Suppressor macrophage (primary cell): ENCODE measurements around the gene PRR14L.
"Not testable (repeated sequence)": the region's sequence is repeated elsewhere in the genome, so short reads cannot be mapped to it uniquely, and the experiment has no call there.

Source experiments
- DNase-seq, 4 experiments: peaks; one replicate each; pipeline ENCODE4 v3.0.0-alpha.2; 2020 to 2022

The PRR14L gene

DNA sequence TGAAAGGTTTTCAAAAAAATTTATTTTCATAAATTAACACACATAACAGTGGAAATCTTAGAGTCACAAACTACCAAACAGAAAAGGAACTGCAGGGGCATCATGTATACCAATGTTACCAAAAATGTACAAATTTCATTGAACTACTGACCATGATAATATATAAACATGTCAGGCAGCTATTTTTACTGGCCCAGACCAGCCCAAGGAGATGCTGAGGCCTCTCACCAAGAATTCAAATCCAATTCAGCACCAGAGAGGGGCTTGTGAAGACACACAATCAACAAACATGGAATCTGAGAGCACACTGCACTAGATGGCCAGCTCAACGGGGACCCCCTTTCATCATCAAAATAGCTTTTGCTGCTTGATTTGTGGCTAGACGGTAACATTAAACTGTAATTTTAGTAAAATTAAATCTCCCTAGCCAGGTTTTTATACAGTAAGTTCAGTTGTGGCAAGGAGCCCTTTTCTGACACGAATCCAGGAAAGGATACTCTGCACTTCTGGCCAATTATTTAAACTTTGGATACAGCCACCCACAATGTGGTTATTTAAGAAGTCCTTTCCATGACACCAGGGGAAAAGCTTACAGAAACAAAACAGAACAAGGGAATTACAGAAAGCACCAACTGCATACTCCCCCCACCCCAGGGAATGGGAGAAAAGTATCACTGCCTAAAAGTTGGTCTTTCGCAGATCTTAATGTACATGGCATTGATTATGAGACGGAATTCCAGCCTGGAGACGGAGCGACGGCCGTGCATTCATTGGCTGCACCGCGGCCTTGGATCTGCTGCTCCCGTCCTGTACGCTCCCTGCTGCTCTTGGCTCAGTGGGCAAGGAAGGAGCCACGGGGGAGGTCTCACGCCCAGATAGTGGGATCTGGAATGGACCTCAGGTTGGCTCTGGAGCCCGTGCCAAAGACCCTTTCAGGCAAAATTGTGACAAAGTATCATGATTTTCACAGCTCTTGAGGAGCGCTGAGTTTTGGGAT lies 68.3 kb downstream of the PRR14L start:
- DNase-seq, result no peak

DNA sequence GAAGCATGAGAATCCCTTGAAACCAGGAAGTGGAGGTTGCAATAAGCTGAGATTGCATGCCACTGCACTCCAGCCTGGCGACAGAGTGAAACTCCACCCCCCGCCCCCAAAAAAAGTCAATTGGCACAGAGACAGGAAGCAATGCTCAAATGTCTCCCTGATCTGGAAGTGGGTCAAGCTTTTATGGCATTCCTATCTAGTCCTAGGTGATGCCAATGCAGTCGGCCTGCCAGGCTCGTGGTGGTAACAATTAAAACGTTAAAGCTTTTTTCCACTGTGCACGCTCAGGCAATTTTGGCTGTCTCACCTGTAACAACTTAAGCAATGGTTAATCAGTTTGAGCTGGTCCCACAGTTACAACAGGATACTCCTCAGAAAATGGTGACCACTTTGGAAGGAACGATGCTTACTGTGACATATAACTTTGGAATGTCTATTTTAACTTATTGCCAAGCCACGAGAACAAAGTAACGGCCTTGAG lies 69.0 kb downstream of the PRR14L start:
- DNase-seq, result peak; percentile 70 to 88 (median 82)

DNA sequence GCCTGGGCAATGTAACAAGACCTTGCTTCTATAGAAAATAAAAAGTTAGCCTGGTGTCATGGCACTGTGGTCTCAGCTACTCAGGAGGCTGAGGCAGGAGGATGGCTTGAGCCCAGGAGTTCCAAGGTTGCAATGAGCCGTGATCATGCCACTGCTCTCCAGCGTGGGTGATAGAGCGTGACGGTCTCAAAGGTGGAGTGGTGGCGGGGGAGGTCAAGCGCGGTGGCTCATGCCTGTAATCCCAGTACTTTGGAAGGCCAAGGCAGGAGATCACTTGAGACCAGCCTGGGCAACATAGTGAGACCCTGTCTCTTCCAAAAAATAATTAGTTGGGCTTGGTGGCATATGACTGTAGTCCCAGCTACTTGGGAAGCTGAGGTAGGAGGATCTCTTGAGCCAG lies 71.2 kb downstream of the PRR14L start:
- DNase-seq, result no peak

DNA sequence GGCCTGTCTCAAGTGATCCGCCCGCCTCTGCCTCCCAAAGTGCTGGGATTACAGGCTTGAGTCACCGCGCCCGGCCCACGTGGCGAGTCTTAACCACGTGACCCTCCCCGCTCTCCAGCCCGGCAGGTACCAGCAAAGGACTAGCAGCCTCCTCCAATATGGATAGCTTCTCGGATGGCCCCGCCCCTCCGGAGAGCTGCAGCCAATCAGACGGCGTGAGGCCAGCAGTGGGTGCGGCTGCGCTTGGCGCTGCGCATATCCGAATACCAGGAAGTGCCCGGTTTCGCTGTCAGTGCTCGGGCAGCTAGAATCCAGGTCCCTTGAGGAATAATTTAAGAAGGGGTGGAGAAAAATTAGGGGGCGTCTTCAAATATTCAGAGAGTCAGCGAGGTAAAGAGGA lies 73.2 kb downstream of the PRR14L start:
- DNase-seq, result peak; percentile 93 to 96 (median 95)

DNA sequence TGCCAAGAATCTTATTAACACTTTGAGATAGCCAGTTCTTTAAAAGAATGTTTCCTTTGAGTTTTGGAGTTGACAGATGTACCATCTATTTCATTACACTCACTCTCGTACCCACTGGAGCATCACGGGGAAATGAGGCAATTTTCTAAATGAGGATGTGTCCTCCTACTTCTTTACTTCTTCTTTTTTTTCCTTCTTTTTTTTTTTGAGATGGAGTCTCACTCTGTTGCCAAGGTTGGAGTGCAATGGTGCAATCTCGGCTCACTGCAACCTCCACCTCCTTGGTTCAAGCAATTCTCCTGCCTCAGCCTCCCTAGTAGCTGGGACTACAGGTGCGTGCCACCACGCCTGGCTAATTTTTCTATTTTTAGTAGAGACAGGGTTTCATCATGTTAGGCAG lies 75.7 kb downstream of the PRR14L start:
- peak; percentile 74 to 91 (median 84) for DNase-seq

DNA sequence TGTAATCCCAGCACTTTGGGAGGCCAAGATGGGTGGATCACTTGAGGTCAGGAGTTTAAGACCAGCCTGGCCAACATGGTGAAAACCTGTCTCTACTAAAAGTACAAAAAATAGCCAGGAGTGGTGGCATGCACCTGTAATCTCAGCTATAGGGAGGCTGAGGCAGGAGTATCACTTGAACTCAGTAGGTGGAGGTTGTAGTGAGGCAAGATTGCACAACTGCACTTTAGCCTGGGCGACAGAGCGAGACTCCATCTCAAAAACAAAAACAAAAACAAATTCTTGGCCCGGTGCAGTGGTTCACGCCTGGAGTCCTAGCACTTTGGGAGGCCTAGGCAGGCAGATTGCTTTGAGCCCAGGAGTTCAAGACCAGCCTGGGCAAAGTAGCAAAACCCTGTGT lies 81.1 kb downstream of the PRR14L start:
- not testable (repeated sequence) for DNase-seq

DNA sequence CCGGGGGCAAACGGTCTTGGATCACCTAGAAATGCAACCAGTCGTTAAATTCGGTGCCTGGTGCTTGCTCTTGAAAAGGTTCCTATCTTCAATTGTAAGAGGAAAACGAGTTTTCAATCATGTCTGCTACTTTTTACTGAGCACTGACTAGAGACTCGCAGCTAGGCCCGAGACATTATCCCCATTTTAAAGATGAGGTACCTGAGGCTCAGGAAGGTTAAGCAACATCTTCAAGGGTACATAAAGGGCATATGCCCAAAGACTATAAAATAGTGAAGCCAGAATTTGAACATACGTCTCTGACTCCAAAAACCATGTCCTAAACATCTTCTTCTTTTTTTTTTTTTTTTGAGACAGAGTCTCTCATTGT lies 87.3 kb downstream of the PRR14L start:
- no peak for DNase-seq

DNA sequence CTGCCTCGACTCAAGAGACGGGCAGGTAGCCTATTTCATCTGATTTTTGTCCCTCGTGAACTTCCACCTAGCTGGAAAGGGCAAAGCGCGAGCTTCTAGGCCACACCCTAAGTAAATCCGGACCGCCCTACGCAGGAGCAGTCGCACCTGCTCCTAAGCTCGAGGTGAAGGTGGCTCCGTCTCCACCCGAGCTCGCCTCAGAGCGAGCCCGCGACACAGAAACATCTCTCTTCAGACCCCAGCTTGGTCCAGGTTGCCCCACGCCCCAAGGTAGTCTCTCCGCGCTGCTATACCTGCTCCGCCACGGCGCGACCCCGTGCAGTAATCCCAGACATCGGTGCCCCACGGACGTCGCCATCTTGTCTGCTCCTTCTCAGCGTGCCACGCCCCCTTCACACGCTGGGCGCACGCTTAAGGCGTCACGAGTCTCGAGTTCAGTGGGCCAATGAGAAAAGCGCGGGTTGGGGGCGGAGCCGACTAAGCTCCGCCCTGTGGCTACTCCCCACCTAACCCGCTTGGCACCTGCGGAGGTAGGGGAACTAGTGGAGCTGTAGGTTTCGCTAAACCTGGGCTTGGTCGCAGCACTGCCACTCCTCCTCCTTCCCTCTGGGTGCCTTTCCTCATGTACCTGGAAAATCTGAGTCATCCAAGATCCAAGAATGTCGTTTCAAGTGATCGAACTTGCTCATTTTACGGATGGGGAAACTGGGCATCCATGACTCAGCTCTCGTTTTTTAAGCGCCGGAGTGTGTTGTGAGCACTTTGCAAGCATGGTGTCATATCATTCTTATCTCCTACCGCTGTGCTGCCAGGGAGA lies 87.9 kb downstream of the PRR14L start, which contains the start of gene PISD:
Gene PISD (minus strand): TSS at position 365 of the 817 bp plus-strand sequence. CDS start 7 bp downstream, at position 358.
- DNase-seq, result peak; percentile 98

DNA sequence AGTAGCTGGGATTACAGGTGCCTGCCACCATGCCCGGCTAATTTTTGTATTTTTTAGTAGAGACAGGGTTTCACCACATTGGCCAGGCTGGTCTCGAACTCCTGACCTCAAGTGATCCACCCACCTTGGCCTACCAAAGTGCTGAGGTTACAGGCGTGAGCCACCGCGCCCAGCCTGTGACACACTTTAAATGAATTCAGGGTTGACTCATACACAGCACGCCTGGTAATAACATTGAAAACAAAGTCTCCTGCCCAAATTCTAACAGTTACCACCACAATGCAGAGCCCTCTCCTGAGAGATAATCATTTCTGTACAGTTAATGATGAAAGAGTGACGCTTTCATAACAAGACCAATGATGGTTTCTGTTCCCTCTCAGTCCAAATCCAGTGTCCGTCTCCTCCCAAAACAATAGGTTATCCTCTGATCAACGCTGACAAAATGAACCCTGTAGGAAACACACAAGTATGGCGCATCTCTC lies 89.0 kb downstream of the PRR14L start:
- DNase-seq, result peak; percentile 17 to 57 (median 33)

DNA sequence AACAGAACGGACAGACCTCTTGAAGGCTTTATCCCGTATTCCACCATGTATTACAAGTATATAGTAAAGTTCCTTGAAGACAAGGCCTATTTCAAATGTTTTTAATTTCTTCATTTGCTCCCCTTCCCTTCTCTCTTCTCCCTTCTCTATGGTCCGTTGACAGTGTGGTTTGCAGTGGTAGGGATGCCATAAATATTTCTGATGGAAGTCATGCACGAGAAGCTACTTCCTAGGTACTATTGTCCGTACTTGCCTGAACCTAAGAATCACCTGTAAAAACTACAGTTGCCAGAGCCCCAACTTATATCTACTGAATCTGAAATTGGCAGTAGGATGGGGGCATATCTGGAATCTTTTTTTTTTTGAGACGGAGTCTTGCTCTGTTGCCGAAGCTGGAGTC lies 90.7 kb downstream of the PRR14L start:
- no peak for DNase-seq

DNA sequence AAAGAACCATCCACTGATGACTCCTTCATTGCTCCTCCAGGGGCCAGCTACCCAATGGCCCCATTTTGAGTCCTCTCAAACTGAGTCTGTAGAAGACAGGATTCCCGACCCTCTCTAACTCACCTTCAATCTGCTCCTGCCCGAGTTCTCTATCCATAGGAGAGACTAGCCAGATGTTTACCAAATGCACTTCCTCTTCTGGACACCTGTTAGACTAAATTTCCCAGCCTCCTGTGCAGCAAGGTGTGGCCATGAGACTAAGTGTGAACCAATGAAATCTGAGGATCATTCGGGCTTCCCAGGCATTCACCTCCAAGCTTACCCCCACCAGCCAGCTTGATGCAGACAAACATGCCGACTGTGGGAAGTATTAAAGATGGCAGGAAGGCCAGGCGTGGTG lies 95.5 kb downstream of the PRR14L start:
- DNase-seq, result no peak

DNA sequence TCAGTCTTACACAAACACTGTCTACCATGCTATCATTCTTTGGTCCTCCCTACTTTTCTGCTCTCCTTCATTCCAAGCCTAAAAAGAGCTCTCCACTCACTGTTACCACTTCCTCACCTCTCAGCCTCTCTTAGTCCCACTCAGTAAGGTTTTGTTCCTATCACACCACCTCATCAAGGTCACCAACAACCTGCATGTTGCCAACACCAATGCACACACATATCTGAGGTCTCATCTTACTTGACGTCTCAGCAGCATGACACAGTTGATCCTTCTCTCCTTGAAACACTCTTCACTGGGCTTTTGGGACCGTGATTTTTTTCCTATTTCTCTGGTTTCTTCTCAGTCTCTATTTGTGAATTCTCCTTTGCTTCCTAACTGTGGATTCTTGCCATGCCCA lies 96.0 kb downstream of the PRR14L start:
- DNase-seq, result no peak

DNA sequence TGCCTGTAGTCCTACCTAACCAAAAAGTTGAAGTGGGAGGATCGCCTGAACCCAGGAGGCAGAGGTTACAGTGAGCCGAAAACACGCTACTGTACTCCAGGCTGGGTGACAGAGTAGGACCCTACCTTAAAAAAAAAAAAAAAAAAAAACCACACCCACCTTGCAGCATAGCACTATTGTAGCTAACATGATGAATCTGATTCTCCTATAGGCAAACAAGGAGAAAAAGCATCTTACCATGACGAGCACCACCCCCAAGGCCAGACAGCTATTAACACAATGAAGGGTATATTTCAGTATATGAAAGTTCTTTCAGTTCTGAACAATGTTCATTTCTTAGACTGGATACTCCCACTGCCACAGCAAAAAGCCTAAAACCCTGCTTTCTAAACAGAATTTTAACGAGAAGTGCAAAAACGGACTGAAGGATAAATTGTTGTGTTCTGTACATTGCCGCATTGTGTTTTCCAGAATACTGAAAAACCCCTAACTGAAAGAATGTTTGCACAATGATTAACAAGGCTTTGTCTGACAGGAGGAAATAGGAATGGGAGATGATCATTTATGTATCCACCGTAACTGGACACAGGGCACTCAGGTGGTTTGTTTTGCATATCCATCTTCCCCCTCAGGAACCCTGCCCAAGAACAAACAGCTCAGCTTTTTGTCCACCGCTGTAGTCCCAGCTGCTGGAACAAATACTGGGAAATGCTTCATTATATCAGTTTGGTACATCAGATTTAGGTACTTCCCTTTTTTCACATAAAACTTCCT lies 96.8 kb downstream of the PRR14L start:
- no peak for DNase-seq

DNA sequence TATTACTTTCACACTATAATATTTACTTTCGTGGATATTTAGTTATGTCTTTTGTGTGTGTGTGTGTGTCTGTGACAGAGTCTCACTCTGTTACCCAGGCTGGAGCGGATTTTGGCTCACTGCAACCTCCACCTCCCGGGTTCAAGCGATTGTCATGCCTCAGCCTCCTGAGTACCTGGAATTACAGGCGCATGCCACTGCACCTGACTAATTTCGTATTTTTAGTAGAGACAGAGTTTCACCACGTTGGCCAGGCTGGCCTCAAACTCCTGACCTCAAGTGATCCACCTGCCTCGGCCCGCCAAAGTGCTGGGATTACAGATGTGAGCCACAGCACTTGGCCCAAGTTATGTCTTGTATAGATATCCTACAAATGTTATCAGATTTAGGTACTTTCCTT lies 97.8 kb downstream of the PRR14L start:
- no peak for DNase-seq

DNA sequence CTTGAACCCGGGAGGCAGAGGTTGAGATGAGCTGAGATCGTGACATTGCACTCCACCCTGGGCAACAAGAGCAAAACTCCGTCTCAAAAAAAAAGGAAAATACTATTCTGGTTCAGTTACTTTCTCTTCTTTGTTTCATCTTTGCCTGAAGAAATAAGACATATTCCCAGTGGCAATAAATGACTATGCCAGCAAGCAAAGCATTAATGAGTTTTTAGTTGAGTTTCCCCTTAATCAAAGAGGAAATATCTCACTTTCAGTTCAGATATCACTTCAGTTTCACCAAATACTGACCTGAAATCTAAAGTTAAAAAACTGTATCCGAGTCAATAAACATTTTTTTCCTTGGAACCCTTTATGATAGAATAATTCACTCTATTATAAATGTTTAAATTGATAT lies 98.3 kb downstream of the PRR14L start:
- no peak for DNase-seq

DNA sequence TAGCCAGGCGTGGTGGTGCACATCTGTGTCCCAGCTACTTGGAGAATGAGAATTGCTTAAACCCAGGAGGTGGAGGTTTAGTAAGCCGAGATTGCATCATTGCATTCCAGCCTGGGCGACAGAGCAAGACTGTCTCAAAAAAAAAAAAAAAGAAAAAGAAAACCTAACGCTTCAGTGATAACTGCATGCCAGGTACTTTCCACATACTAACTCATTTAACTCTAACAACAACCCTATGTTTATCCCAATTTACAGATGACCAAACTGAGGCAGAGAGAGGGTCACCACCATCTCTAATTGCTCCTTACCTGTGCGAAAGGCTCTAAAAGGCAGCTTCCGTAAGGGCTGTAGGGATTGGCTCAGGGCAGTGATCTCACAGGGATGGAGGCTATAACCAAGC lies 99.5 kb downstream of the PRR14L start:
- DNase-seq, result peak in 3 of 4 experiments; percentile 24 to 57 (median 46)

DNA sequence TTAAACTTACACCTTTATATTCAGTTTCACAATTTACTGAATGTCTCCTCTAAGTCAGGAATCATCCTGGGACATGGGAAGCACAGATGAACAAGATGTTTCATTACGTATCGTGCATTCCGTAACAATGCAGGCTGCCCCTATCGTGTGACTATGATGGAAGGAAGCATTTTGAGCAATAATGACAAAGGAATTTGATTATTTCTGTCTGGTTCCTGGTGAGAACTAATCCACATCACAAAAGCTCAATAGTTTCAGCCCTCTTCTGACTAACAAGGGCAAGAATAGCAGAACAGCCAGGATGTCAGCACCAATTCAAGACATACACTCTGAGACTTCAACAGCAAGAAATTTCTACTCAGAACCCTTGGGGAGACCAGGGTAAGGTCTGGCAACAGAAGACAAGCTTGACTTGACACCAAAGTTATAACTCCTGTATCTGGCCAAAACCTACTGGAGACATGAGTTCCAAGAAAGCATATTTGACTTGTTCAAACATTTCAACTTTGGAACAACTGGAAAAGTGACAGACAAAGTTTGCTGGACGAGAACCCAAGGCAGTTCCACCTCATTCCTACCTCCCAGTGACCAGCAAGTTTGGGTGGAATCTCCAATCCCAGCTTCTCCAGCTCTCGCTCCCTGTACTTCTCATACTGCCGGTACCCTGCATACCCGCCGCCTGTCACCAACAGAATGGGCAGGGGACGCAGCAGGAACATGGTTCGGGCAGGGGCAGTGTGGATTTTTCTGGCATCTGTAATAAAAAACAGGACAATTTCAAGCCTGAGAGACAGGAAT lies 102.2 kb downstream of the PRR14L start:
- no peak for DNase-seq

DNA sequence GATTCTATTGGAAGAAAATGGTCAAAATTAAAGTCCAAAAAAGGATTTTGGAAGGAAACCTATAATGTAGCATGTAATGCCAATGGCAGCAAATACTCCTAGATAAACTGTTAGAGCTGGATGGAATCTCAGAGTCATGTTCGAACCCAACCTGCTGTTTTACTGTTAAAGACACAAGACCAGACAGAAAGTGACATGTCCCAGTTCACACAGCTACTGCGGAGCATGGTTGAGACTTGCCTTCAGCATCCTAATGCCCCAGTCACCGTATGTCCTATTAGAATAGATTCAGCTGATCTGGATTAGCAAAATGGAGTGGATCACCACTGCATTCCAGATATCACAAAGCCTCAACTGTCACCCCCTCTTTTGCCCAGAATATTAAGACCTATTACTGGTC lies 102.9 kb downstream of the PRR14L start:
- no peak for DNase-seq

DNA sequence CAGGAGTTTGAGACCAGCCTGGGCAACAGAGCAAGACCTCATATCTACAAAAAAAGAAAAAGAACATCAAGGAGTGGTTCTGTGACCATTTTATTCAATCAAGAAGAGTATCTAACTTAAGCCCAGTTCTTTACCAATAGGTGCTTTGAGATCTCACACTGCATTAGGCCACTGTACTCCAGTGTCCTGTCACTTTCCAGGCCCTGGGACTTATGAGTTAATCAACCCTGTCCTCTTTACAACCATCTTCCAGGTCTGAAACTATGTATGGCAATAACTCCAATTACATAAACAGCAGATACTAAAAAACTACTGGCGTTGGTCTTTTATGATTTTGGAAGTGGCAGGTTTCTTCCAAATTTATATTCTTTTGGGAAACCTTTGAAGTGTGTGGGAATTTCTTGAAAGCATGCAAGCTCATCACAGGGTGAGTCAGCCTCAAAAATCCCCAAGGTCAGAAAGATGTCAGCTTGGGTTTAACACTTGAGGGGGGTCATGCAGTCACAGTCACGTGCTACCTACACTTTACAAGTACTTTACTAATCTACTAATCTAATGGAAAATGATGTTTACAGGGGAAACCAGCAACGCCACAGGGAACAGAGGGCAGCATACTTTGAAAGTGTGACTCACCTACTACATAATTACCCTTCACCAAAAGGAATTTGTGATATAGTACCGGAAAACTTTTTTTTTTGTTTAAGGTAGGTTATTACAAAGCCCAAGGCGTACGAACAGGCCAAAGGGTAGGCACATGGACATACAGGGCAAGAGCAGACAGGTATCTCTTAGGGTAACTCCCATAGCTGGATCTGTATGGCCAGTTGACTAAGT lies 103.5 kb downstream of the PRR14L start:
- peak; percentile 63 to 80 (median 70) for DNase-seq

DNA sequence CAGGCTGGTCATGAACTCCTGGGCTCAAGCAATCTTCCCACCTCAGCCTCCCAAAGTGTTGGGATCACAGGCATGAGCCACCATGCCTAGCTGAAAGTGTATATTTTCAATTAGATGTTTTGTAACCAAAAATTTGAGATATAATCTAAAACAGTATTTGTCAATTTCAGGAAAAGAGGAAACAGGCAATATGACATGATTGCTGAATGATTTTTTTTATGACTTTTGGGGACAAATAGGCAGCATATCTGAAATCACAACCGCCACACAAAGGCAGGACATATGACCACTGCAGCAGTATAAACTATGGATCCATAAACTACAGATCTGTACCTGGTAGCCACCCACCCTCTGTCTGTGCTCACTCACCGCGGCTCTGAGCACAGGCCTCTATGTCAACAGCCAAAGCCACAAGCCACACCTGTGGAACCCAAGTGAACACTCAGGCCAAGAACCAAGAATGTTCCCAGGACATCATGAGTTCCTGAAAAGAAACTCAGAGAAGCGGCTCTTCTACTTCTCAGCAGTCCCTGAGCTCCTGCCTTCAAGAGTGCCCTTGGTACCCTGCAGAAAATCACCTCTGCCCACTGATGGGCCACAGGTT lies 110.4 kb downstream of the PRR14L start:
- peak in 3 of 4 experiments; percentile 24 to 55 (median 50) for DNase-seq
